ENCODE data around the gene OR5P2. TPM values are rescaled to one million over a fixed set of nuclear protein-coding genes. Genes with fewer than 3 reads are reported as not detected.
"Not testable (repeated sequence)": the region's sequence is repeated elsewhere in the genome, so short reads cannot be mapped to it uniquely, and the experiment has no call there.

Gene OR5P2
- not detected for polyA plus RNA-seq (ENCODE audit: insufficient read length in 4 of 4)

GRCh38 chr11:7796842-7797241 is at the start of gene OR5P2:
Gene OR5P2, minus strand, starts transcription at chr11:7796942. Its CDS starts 0 bp downstream, at chr11:7796942.
- no peak for DNase-seq (ENCODE audit: low read depth in 4 of 4, low spot score in 3 of 4)

- no peak for DNase-seq (ENCODE audit: low read depth in 4 of 4, low spot score in 3 of 4)
Measured at GRCh38 chr11:7846003-7846402, 49.3 kb upstream of the OR5P2 start.

GRCh38 chr11:7844986-7845385 is 48.2 kb upstream of the OR5P2 start:
- DNase-seq (ENCODE audit: low read depth in 4 of 4, low spot score in 3 of 4) = no peak

GRCh38 chr11:7844521-7844920 is 47.8 kb upstream of the OR5P2 start:
- DNase-seq (ENCODE audit: low read depth in 4 of 4, low spot score in 3 of 4) = no peak

GRCh38 chr11:7840578-7840977 is 43.8 kb upstream of the OR5P2 start:
- no peak for DNase-seq (ENCODE audit: low read depth in 4 of 4, low spot score in 3 of 4)

- no peak for DNase-seq (ENCODE audit: low read depth in 4 of 4, low spot score in 3 of 4)
Measured at GRCh38 chr11:7833527-7833926, 36.8 kb upstream of the OR5P2 start.

GRCh38 chr11:7830740-7831139 is 34.0 kb upstream of the OR5P2 start, which contains the start of gene OR5P3:
Gene OR5P3, minus strand, starts transcription at chr11:7830840.
- no peak for DNase-seq (ENCODE audit: low read depth in 4 of 4, low spot score in 3 of 4)

- DNase-seq (ENCODE audit: low read depth in 4 of 4, low spot score in 3 of 4) = no peak
Measured at GRCh38 chr11:7826324-7826723, 29.6 kb upstream of the OR5P2 start.

GRCh38 chr11:7820417-7820816 is 23.7 kb upstream of the OR5P2 start:
- not testable (repeated sequence) for DNase-seq (ENCODE audit: low read depth in 4 of 4, low spot score in 3 of 4)

- not testable (repeated sequence) for DNase-seq (ENCODE audit: low read depth in 4 of 4, low spot score in 3 of 4)
Measured at GRCh38 chr11:7814897-7815296, 18.2 kb upstream of the OR5P2 start.

- DNase-seq (ENCODE audit: low read depth in 4 of 4, low spot score in 3 of 4) = not testable (repeated sequence)
Measured at GRCh38 chr11:7810301-7810700, 13.6 kb upstream of the OR5P2 start.

- no peak for DNase-seq (ENCODE audit: low read depth in 4 of 4, low spot score in 3 of 4)
Measured at GRCh38 chr11:7793233-7793632, 3.5 kb downstream of the OR5P2 start.

GRCh38 chr11:7787239-7787638 is 9.5 kb downstream of the OR5P2 start:
- no peak for DNase-seq (ENCODE audit: low read depth in 4 of 4, low spot score in 3 of 4)

GRCh38 chr11:7775689-7776088 is 21.1 kb downstream of the OR5P2 start:
- no peak for DNase-seq (ENCODE audit: low read depth in 4 of 4, low spot score in 3 of 4)

GRCh38 chr11:7764301-7764700 is 32.4 kb downstream of the OR5P2 start:
- DNase-seq (ENCODE audit: low read depth in 4 of 4, low spot score in 3 of 4) = not testable (repeated sequence)

- no peak for DNase-seq (ENCODE audit: low read depth in 4 of 4, low spot score in 3 of 4)
Measured at GRCh38 chr11:7759010-7759409, 37.7 kb downstream of the OR5P2 start.

- DNase-seq (ENCODE audit: low read depth in 4 of 4, low spot score in 3 of 4) = no peak
Measured at GRCh38 chr11:7749456-7749855, 47.3 kb downstream of the OR5P2 start.

Other genes with a start within 250 kb of the OR5P2 start
- 10 to 100 TPM; 11.7 to 31.0 (median 27.5) TPM for gene CYB5R2, start 123.4 kb downstream of the OR5P2 start, polyA plus RNA-seq (ENCODE audit: insufficient read length in 4 of 4)
- gene OVCH2, start 90.5 kb downstream of the OR5P2 start, polyA plus RNA-seq (ENCODE audit: insufficient read length in 4 of 4) = 1 to 10 TPM in 3 of 4 donors, not detected in 1; 4.6 to 7.7 (median 6.1) TPM
- gene OR5P3, start 33.9 kb upstream of the OR5P2 start, polyA plus RNA-seq (ENCODE audit: insufficient read length in 4 of 4) = not detected
- under 1 TPM in 2 of 4 donors, not detected in 2; 0.04 to 0.15 TPM for gene OR10A6, start 134.3 kb upstream of the OR5P2 start, polyA plus RNA-seq (ENCODE audit: insufficient read length in 4 of 4)
- gene OR10A3, start 144.8 kb upstream of the OR5P2 start, polyA plus RNA-seq (ENCODE audit: insufficient read length in 4 of 4) = under 1 TPM in 2 of 4 donors, not detected in 2; 0.10 to 0.13 TPM
- not detected for gene NLRP10, start 168.5 kb upstream of the OR5P2 start, polyA plus RNA-seq (ENCODE audit: insufficient read length in 4 of 4)
- 100 to 1,000 TPM; 283 to 343 (median 321) TPM for gene EIF3F, start 190.4 kb upstream of the OR5P2 start, polyA plus RNA-seq (ENCODE audit: insufficient read length in 4 of 4)